GM12878 (cell line): ENCODE results near the gene DBN1. TPM values are rescaled to one million over a fixed set of nuclear protein-coding genes. Genes with fewer than 3 reads are reported as not detected.

Source experiments
- CEBPB ChIP-seq, 2 experiments: fragments of 150-350 bp in 1 of 2; IDR thresholded peaks; 2 replicates each; pipeline ENCODE4 v1.6.1; 2012 to 2014; ENCODE audit warnings: low read depth in 2 of 2, low read length in 2 of 2, borderline replicate concordance in 1 of 2, inconsistent platforms in 1 of 2
- E2F4 ChIP-seq: IDR thresholded peaks from 2 replicates; pipeline ENCODE4 v1.6.1; 2012; ENCODE audit warnings: low read depth, low read length, improper control_type of control experiment
- FOXK2 ChIP-seq: fragments of 450-650 bp; IDR thresholded peaks from 2 replicates; pipeline ENCODE4 v1.6.1; 2017; ENCODE audit warnings: mild to moderate bottlenecking, moderate library complexity
- HDAC2 ChIP-seq: fragments of 200-600 bp; sonication (generic); IDR thresholded peaks from 2 replicates; pipeline ENCODE4 v1.6.1; 2017
- IKZF1 ChIP-seq: fragments of 450-650 bp; conservative IDR thresholded peaks from 2 replicates; pipeline ENCODE4 v1.6.1; 2017; ENCODE audit warnings: antibody characterized with exemption, mild to moderate bottlenecking
- IKZF2 ChIP-seq, 2 experiments: fragments of 450-650 bp; IDR thresholded peaks; 2 replicates each; pipeline ENCODE4 v1.6.1; 2017; ENCODE audit warnings: mild to moderate bottlenecking in 2 of 2, moderate library complexity in 2 of 2
- MLLT1 ChIP-seq: fragments of 450-650 bp; IDR thresholded peaks from 2 replicates; pipeline ENCODE4 v1.6.1; 2016; ENCODE audit warnings: mild to moderate bottlenecking
- NR2F1 ChIP-seq: fragments of 450-650 bp; conservative IDR thresholded peaks from 2 replicates; pipeline ENCODE4 v1.6.1; 2017; ENCODE audit warnings: mild to moderate bottlenecking
- PRDM15 ChIP-seq: fragments of 450-650 bp; formaldehyde crosslinking; IDR thresholded peaks from 2 replicates; pipeline ENCODE4 v1.4.0; 2020; ENCODE audit warnings: mild to moderate bottlenecking, moderate library complexity
- RB1 ChIP-seq: fragments of 450-650 bp; formaldehyde crosslinking; IDR thresholded peaks from 2 replicates; pipeline ENCODE4 v1.6.1; 2017; ENCODE audit warnings: mild to moderate bottlenecking, borderline replicate concordance
- SREBF1 ChIP-seq: IDR thresholded peaks from 2 replicates; pipeline ENCODE4 v1.6.1; 2012; ENCODE audit warnings: mild to moderate bottlenecking, low read length
- SUZ12 ChIP-seq: fragments of 200-600 bp; sonication (generic); IDR thresholded peaks from one replicate; pipeline ENCODE4 v1.6.1; 2018; ENCODE audit warnings: antibody characterized with exemption, mild to moderate bottlenecking; ENCODE audit not compliant: unreplicated experiment
- ZBED1 ChIP-seq: IDR thresholded peaks from 2 replicates; pipeline ENCODE4 v1.6.1; 2016; ENCODE audit warnings: borderline replicate concordance
- ZBTB4 ChIP-seq: fragments of 450-650 bp; formaldehyde crosslinking; IDR thresholded peaks from 2 replicates; pipeline ENCODE4 v1.4.0; 2022; ENCODE audit warnings: mild to moderate bottlenecking, moderate library complexity
- ZNF687 ChIP-seq: fragments of 450-650 bp; IDR thresholded peaks from 2 replicates; pipeline ENCODE4 v1.6.1; 2017; ENCODE audit warnings: mild to moderate bottlenecking, moderate library complexity
- polyA plus RNA-seq, 11 experiments: library from polyadenylated mRNA; depleted of rRNA in 4 of 11; unstranded in 6 of 11; stranded (reverse) in 5 of 11; fragments of >200 nt; fragmentation: Nextera tagmentation in 4 of 11; fragmentation: Illumina TruSeq in 1 of 11; extraction: Ambion mirVana in 4 of 11; extraction: Trizol in 1 of 11; gene quantifications; 1 replicate in 1 of 11; 2 replicates in 10 of 11; pipeline versions ENCODE4 v1.2.1 to v1.2.3, GENCODE V29; 2011 to 2016; ENCODE audit warnings: inconsistent platforms in 2 of 11, missing spikeins in 2 of 11, low read depth in 1 of 11
- total RNA-seq, 4 experiments: library from RNA; depleted of rRNA in 3 of 4; stranded (reverse); fragments of >200 nt in 3 of 4; fragmentation: Illumina TruSeq in 1 of 4; extraction: Trizol in 1 of 4; gene quantifications; 2 replicates each; pipeline versions ENCODE4 v1.2.1 to v1.2.3, GENCODE V29; 2013 to 2021

The DBN1 gene
- total and polyA plus RNA-seq, 10 of the 15 experiments (the other 5 are each of a cell fraction or from before 2014, with no cell fraction given) = 0.18 to 81.0 (median 27.9) TPM

- no peak for TF ChIP-seq ZBTB4 (CRISPR knock-in tag)
- no peak for TF ChIP-seq NR2F1
- no peak for TF ChIP-seq HDAC2
- TF ChIP-seq ZBED1 = no peak
- no peak for TF ChIP-seq CEBPB (IDR thresholded peaks at IDR 0.05; ENCODE audit: borderline replicate concordance in 1 of 2, low read depth in 2 of 2, low read length in 2 of 2)
- TF ChIP-seq MLLT1 = no peak
- TF ChIP-seq PRDM15 (CRISPR knock-in tag) = no peak
- TF ChIP-seq SREBF1 = no peak
- TF ChIP-seq E2F4 = no peak
- no peak; a peak in 1 of 4 replicates for TF ChIP-seq IKZF2 (IDR thresholded peaks at IDR 0.05)
- TF ChIP-seq IKZF1 = peak; percentile 38; the same call in 1 of the 2 replicates
- no peak for TF ChIP-seq RB1
- TF ChIP-seq SUZ12 = no peak
- TF ChIP-seq FOXK2 = no peak
- TF ChIP-seq ZNF687 = 0 out of 2 replicates have a peak, but pooled peaks have one; percentile 8
These were observed 34.3 kb upstream of the DBN1 start (continued) for GRCh38 chr5:177507596-177508220.
